Smooth muscle cell (in vitro differentiated cells): ENCODE data around the gene ACTN1. TPM values are rescaled to one million over a fixed set of nuclear protein-coding genes. Genes with fewer than 3 reads are reported as not detected.

Source experiments
- DNase-seq: peaks from one replicate; lab custom pipeline; 2025; ENCODE audit not compliant: unreplicated experiment; lab: John Stamatoyannopoulos, UW
- H2AFZ ChIP-seq: fragments of 200-600 bp; sonication (generic); 2 replicates; pipeline ENCODE4 v1.6.0; 2016; ENCODE audit warnings: antibody characterized with exemption, low read depth, mild to moderate bottlenecking
- H3F3A ChIP-seq: fragments of 200-600 bp; sonication (generic); 2 replicates; pipeline ENCODE4 v1.6.0; 2017; ENCODE audit warnings: antibody characterized with exemption, low read depth
- H3K27ac ChIP-seq: fragments of 200-600 bp; sonication (generic); 2 replicates; pipeline ENCODE4 v1.5.1; 2016; ENCODE audit warnings: low read depth, mild to moderate bottlenecking
- H3K27me3 ChIP-seq: fragments of 200-600 bp; sonication (generic); 2 replicates; pipeline ENCODE4 v1.6.1; 2016; ENCODE audit warnings: low read depth, mild to moderate bottlenecking
- H3K36me3 ChIP-seq: fragments of 200-600 bp; sonication (generic); 2 replicates; pipeline ENCODE4 v1.5.1; 2016; ENCODE audit warnings: low read depth
- H3K4me1 ChIP-seq: fragments of 200-600 bp; sonication (generic); 2 replicates; pipeline ENCODE4 v1.5.1; 2016; ENCODE audit warnings: low read depth
- H3K4me2 ChIP-seq: fragments of 200-600 bp; sonication (generic); 2 replicates; pipeline ENCODE4 v1.6.0; 2016; ENCODE audit warnings: mild to moderate bottlenecking
- H3K4me3 ChIP-seq: fragments of 200-600 bp; sonication (generic); 2 replicates; pipeline ENCODE4 v1.5.1; 2016; ENCODE audit warnings: mild to moderate bottlenecking
- H3K79me2 ChIP-seq: fragments of 200-600 bp; sonication (generic); 2 replicates; pipeline ENCODE4 v1.6.0; 2016; ENCODE audit warnings: low read depth, mild to moderate bottlenecking
- H3K9ac ChIP-seq: fragments of 200-600 bp; sonication (generic); 2 replicates; pipeline ENCODE4 v1.6.0; 2016; ENCODE audit warnings: low read depth
- H3K9me3 ChIP-seq: fragments of 200-600 bp; sonication (generic); replicated peaks from 2 replicates; pipeline ENCODE4 v1.5.1; 2016; ENCODE audit warnings: low read depth
- H4K20me1 ChIP-seq: fragments of 200-600 bp; sonication (generic); 2 replicates; pipeline ENCODE4 v1.6.0; 2016; ENCODE audit warnings: low read depth
- WGBS: methylation state at CpG from one replicate; pipeline ENCODE4 v1.1.7; 2016; ENCODE audit warnings: low lambda C conversion rate; 5-methylcytosine and 5-hydroxymethylcytosine counted together
- polyA plus RNA-seq: library from polyadenylated mRNA; unstranded; fragments of >200 nt; fragmentation: Nextera tagmentation; extraction: Ambion mirVana; gene quantifications from 2 replicates; pipeline ENCODE4 v1.2.1, GENCODE V29; 2016
- total RNA-seq: library from RNA; depleted of rRNA; stranded (reverse); fragments of >200 nt; gene quantifications from 2 replicates; pipeline ENCODE4 v1.2.3, GENCODE V29; 2014
- TF ChIP-seq, protein P1 (sequence below): fragments of 200-600 bp; sonication (generic); IDR thresholded peaks from 2 replicates; pipeline ENCODE4 v1.5.1; 2017; ENCODE audit warnings: borderline replicate concordance, mild to moderate bottlenecking, antibody characterized with exemption; ENCODE audit not compliant: insufficient read depth, poor library complexity, severe bottlenecking

ACTN1 gene
- total and polyA plus RNA-seq, 2 experiments from 2014 or later, result 422 to 806 TPM

GRCh38 chr14:68932231-68932630, 46.9 kb downstream of the ACTN1 start:
- H3K27ac ChIP-seq, result no peak overlapping the region
- H3K79me2 ChIP-seq, result peaks cover 100% of the 10 kb centered on the region
- no peaks in the 10 kb centered on the region for H3K27me3 ChIP-seq
- no peaks in the 10 kb centered on the region for H3K9me3 ChIP-seq
- H3K4me1 ChIP-seq, result peaks cover 6% of the 10 kb centered on the region
- DNase-seq, result no peak
- H3K4me3 ChIP-seq, result no peak overlapping the region
- peaks cover 57% of the 10 kb centered on the region for H3F3A ChIP-seq
- no peak overlapping the region for H3K9ac ChIP-seq
- peaks cover 5% of the 10 kb centered on the region for H3K36me3 ChIP-seq
- 65% methylated on average over 4 of the region's 4 CpGs for WGBS
- H2AFZ ChIP-seq, result no peak overlapping the region
- H4K20me1 ChIP-seq, result peaks cover 100% of the 10 kb centered on the region
- H3K4me2 ChIP-seq, result no peak overlapping the region
- TF ChIP-seq, protein P1, sequence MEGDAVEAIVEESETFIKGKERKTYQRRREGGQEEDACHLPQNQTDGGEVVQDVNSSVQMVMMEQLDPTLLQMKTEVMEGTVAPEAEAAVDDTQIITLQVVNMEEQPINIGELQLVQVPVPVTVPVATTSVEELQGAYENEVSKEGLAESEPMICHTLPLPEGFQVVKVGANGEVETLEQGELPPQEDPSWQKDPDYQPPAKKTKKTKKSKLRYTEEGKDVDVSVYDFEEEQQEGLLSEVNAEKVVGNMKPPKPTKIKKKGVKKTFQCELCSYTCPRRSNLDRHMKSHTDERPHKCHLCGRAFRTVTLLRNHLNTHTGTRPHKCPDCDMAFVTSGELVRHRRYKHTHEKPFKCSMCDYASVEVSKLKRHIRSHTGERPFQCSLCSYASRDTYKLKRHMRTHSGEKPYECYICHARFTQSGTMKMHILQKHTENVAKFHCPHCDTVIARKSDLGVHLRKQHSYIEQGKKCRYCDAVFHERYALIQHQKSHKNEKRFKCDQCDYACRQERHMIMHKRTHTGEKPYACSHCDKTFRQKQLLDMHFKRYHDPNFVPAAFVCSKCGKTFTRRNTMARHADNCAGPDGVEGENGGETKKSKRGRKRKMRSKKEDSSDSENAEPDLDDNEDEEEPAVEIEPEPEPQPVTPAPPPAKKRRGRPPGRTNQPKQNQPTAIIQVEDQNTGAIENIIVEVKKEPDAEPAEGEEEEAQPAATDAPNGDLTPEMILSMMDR, result no peak

DNA sequence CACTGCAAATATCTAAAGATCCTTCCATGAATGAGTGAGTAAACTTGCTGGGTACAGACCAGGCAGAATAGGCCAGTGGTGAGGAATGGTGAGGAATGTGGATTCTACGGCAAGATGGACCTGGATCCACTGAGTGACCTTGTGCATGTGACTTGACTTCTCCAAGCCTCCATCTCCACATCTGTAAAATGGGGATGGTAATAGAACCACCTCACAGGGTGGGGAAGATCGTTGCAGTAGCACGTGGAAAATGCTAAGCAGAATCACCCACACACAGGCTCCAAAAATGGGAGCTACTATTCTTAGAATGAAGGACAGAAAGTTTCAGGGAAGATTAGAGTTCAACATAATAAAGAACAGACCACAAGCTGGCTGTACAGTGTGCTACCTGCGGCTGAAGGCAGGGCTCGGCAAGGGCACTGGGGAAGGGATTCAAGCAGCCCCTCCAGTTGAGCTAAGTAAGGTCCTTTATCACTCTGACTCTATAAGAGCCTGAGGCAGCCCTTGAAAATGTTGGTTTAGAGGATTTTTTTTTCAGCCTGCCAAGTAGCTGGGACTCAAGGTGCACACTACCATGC, 47.5 kb downstream of the ACTN1 start:
- H3F3A ChIP-seq, result peaks cover 59% of the 10 kb centered on the region
- no peak overlapping the region for H3K9ac ChIP-seq
- H3K27me3 ChIP-seq, result no peaks in the 10 kb centered on the region

DNA sequence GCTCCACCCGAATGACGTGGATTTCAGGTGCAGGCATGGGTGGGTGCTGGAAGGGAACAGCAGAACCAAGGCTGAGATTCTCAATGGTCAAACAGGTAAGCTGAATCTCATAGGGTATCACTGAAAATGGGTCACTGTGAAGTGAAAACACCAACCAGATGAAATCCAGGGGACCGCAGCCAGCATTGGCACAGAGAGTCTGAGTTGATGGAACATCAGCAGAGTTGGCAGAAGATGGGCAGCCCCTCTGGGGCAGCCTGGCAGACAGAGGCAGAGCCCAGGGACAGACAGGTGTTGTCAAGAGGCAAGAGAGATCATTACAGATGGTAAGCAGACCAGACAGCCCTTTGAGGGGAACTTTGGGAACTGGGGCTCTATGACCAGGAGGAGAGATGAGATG, 48.0 kb downstream of the ACTN1 start:
- no peak for DNase-seq
- TF ChIP-seq, protein P1, result no peak
- Histone ChIP-seq H3K4me1 (no peaks in the 10 kb centered on the region), H3K9me3 (no peaks in the 10 kb centered on the region), H4K20me1 (peaks cover 100% of the 10 kb centered on the region), H3F3A (peaks cover 55% of the 10 kb centered on the region), H3K27me3 (no peaks in the 10 kb centered on the region), H3K4me3 (no peak overlapping the region), H2AFZ (no peak overlapping the region), H3K9ac (no peak overlapping the region), H3K79me2 (peaks cover 100% of the 10 kb centered on the region), H3K4me2 (no peak overlapping the region), H3K27ac (peak overlapping the region; percentile 3), H3K36me3 (peaks cover 5% of the 10 kb centered on the region)
- WGBS, result 95% methylated on average over 3 of the region's 3 CpGs

More for the DNA sequence above, 47.5 kb downstream of the ACTN1 start:
- WGBS, result 93% methylated on average over 5 of the region's 5 CpGs
- Histone ChIP-seq H3K36me3 (peaks cover 5% of the 10 kb centered on the region), H3K4me1 (peaks cover 5% of the 10 kb centered on the region), H3K4me2 (no peak overlapping the region), H3K27ac (no peak overlapping the region), H4K20me1 (peaks cover 100% of the 10 kb centered on the region), H2AFZ (no peak overlapping the region), H3K4me3 (no peak overlapping the region), H3K79me2 (peaks cover 100% of the 10 kb centered on the region), H3K9me3 (no peaks in the 10 kb centered on the region)
- DNase-seq, result no peak
- TF ChIP-seq, protein P1, result no peak

DNA sequence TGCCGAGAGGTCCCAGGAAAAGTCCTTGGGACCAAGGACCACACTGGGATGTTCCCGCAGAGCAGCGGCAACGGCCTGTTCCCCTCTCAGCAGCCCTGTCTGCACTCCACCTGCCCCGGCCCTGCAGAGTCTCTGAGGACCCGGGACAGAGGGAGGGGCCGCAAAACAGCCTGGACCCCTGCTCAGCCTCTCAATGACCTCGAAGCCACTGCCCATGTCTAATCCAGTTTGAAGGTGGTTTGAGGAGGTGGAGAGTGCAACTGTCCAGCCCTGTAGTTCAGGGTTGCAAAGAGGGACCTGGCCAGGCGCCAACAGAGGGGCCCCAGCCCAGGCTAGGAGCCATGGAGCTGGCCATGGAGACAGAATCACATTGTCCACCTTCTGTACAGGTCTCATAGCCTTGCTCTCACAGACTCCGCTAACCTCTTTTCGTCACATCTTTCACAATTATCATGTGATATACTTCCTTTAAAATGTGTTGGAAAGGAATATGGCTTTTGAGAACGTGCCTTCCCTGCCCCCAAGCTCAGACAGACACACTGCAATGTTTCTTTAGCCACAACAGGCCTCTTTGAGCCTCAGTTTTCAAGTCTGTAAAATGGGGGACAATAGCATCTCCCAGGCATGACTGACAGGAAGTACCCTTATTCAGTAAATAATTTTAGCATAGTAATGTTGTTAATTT, 49.3 kb downstream of the ACTN1 start:
- TF ChIP-seq, protein P1, result no peak
- no peak overlapping the region for H2AFZ ChIP-seq

More for the DNA sequence above, 49.3 kb downstream of the ACTN1 start:
- Histone ChIP-seq H3K9me3 (no peaks in the 10 kb centered on the region), H3K36me3 (peaks cover 7% of the 10 kb centered on the region), H3K79me2 (peaks cover 100% of the 10 kb centered on the region), H3K9ac (no peak overlapping the region), H3F3A (peaks cover 51% of the 10 kb centered on the region), H4K20me1 (peaks cover 100% of the 10 kb centered on the region), H3K4me3 (no peak overlapping the region), H3K4me1 (no peaks in the 10 kb centered on the region), H3K27ac (peak overlapping the region; percentile 19), H3K27me3 (no peaks in the 10 kb centered on the region), H3K4me2 (no peak overlapping the region)
- DNase-seq, result no peak
- WGBS, result 93% methylated on average over 12 of the region's 12 CpGs
